CD8-positive, alpha-beta memory T cell (primary cell): ENCODE data around the gene PRSS21. TPM values are rescaled to one million over a fixed set of nuclear protein-coding genes. Genes with fewer than 3 reads are reported as not detected.

ENCODE experiments used
- CTCF ChIA-PET: fragments of 350-600 bp; sonication (Branson Sonifier 250); formaldehyde crosslinking; loops from one replicate; lab custom pipeline; 2021; ENCODE audit warnings: antibody characterized with exemption; lab: Charles Lee
- POLR2A ChIA-PET: fragments of 350-600 bp; sonication (Branson Sonifier 250); formaldehyde crosslinking; loops from one replicate; lab custom pipeline; 2021; ENCODE audit warnings: antibody characterized with exemption; lab: Charles Lee
- DNase-seq, 5 donors: peaks; one replicate each; pipeline versions ENCODE4 v3.0.0 to v3.0.0-alpha.2; 2020 to 2022; ENCODE audit warnings: mixed read lengths in 1 of 5
- H3K27ac ChIP-seq: one replicate; pipeline ENCODE4 v1.7.0; 2013; ENCODE audit warnings: low read depth, mild to moderate bottlenecking, low read length, moderate library complexity
- H3K27me3 ChIP-seq: 2 replicates; pipeline ENCODE4 v1.7.0; 2013; ENCODE audit warnings: low read length, mild to moderate bottlenecking; ENCODE audit not compliant: insufficient read depth, poor library complexity, severe bottlenecking
- H3K36me3 ChIP-seq: 2 replicates; pipeline ENCODE4 v1.7.0; 2013; ENCODE audit warnings: mild to moderate bottlenecking, low read length, moderate library complexity; ENCODE audit not compliant: insufficient read depth
- H3K4me1 ChIP-seq: 2 replicates; pipeline ENCODE4 v1.7.0; 2013; ENCODE audit warnings: mild to moderate bottlenecking, low read length, moderate library complexity; ENCODE audit not compliant: insufficient read depth
- H3K4me3 ChIP-seq: 2 replicates; pipeline ENCODE4 v1.7.0; 2013; ENCODE audit warnings: mild to moderate bottlenecking, low read length
- H3K9me3 ChIP-seq: 2 replicates; pipeline ENCODE4 v1.7.0; 2013; ENCODE audit warnings: mild to moderate bottlenecking, low read length
- H3K27ac Mint-ChIP-seq, 8 donors: one replicate each; pipeline ENCODE4 v1.8.0; 2020 to 2021; ENCODE audit warnings: mixed read lengths in 8 of 8, mild to moderate bottlenecking in 6 of 8, inconsistent platforms in 3 of 8, moderate library complexity in 3 of 8
- H3K27me3 Mint-ChIP-seq, 2 donors: one replicate each; pipeline ENCODE4 v1.8.0; 2020 to 2021; ENCODE audit warnings: mixed read lengths in 2 of 2, mild to moderate bottlenecking in 1 of 2, moderate library complexity in 1 of 2
- H3K36me3 Mint-ChIP-seq, 3 donors: one replicate each; pipeline ENCODE4 v1.8.0; 2020 to 2021; ENCODE audit warnings: mixed read lengths in 3 of 3, inconsistent platforms in 1 of 3, mild to moderate bottlenecking in 1 of 3
- H3K4me1 Mint-ChIP-seq, 3 donors: one replicate each; pipeline ENCODE4 v1.8.0; 2020 to 2021; ENCODE audit warnings: mixed read lengths in 3 of 3, inconsistent platforms in 1 of 3, mild to moderate bottlenecking in 1 of 3
- H3K4me3 Mint-ChIP-seq, 7 donors: one replicate each; pipeline ENCODE4 v1.8.0; 2020 to 2021; ENCODE audit warnings: mixed read lengths in 7 of 7, mild to moderate bottlenecking in 6 of 7, moderate library complexity in 4 of 7, inconsistent platforms in 2 of 7
- H3K9me3 Mint-ChIP-seq, 5 donors: one replicate each; pipeline ENCODE4 v1.8.0; 2020 to 2022; ENCODE audit warnings: mixed read lengths in 5 of 5, mild to moderate bottlenecking in 3 of 5, moderate library complexity in 2 of 5, inconsistent platforms in 1 of 5
- polyA plus RNA-seq: library from polyadenylated mRNA; unstranded; fragments of 300-500 nt; fragmentation: Illumina TruSeq; gene quantifications from one replicate; pipeline ENCODE4 v1.2.3, GENCODE V29; 2021
- total RNA-seq, 2 experiments: library from RNA; stranded (reverse); gene quantifications; one replicate each; pipeline ENCODE4 v1.2.3, GENCODE V29; 2021

PRSS21 gene
- total and polyA plus RNA-seq, 3 experiments from 2014 or later = 8.8 to 13.6 (median 9.2) TPM

GRCh38 chr16:2771496-2772402, 45.3 kb upstream of the PRSS21 start:
- no peak for DNase-seq

GRCh38 chr16:2773188-2773968, 43.7 kb upstream of the PRSS21 start:
- peaks cover 0 to 82% (median 9%) of the 10 kb centered on the region in 3 donors for H3K36me3 Mint-ChIP-seq
- peak overlapping the region in 1 of 7 donors; percentile 71 for H3K4me3 Mint-ChIP-seq
- Histone ChIP-seq H3K9me3 (no peaks in the 10 kb centered on the region), H3K27ac (no peak overlapping the region), H3K4me3 (no peak overlapping the region), H3K36me3 (peaks cover 56% of the 10 kb centered on the region), H3K27me3 (no peaks in the 10 kb centered on the region), H3K4me1 (peaks cover 20% of the 10 kb centered on the region)
- POLR2A ChIA-PET = interaction anchor here (0.5 to 1.0 kb wide), 3 partner anchors 14 to 91 kb away, joined by 3 read pairs; partner anchors contain the start of gene KCTD5
- H3K9me3 Mint-ChIP-seq = no peaks in the 10 kb centered on the region
- H3K27ac Mint-ChIP-seq = peak overlapping the region in 4 of 8 donors; percentile 17 to 100 (median 60)
- peaks cover 0 to 1% of the 10 kb centered on the region in 2 donors for H3K27me3 Mint-ChIP-seq
- peak in 1 of 5 donors; percentile 31 for DNase-seq
- CTCF ChIA-PET = no interaction called here
- H3K4me1 Mint-ChIP-seq = peaks cover 25 to 68% (median 39%) of the 10 kb centered on the region in 3 donors

More at GRCh38 chr16:2771496-2772402, 45.3 kb upstream of the PRSS21 start:
- H3K36me3 ChIP-seq = peaks cover 72% of the 10 kb centered on the region
- H3K27ac ChIP-seq = no peak overlapping the region
- peak overlapping the region in 6 of 8 donors; percentile 47 to 100 (median 72) for H3K27ac Mint-ChIP-seq
- H3K36me3 Mint-ChIP-seq = peaks cover under 1 to 88% (median 13%) of the 10 kb centered on the region in 3 donors
- POLR2A ChIA-PET = interaction anchor here (1.3 kb wide), 1 partner anchor 18 kb away, joined by 5 read pairs; no protein-coding TSS in a partner anchor
- CTCF ChIA-PET = interaction anchor here (1.5 kb wide), 1 partner anchor 96 kb away, joined by 6 read pairs; no protein-coding TSS in a partner anchor
- H3K4me1 Mint-ChIP-seq = peaks cover 21 to 61% (median 34%) of the 10 kb centered on the region in 3 donors
- peak overlapping the region in 2 of 7 donors; percentile 18 to 58 for H3K4me3 Mint-ChIP-seq
- H3K4me3 ChIP-seq = no peak overlapping the region
- no peaks in the 10 kb centered on the region for H3K27me3 ChIP-seq
- H3K4me1 ChIP-seq = peaks cover 17% of the 10 kb centered on the region
- H3K27me3 Mint-ChIP-seq = no peaks in the 10 kb centered on the region
- no peaks in the 10 kb centered on the region for H3K9me3 ChIP-seq
- H3K9me3 Mint-ChIP-seq = no peaks in the 10 kb centered on the region

DNA sequence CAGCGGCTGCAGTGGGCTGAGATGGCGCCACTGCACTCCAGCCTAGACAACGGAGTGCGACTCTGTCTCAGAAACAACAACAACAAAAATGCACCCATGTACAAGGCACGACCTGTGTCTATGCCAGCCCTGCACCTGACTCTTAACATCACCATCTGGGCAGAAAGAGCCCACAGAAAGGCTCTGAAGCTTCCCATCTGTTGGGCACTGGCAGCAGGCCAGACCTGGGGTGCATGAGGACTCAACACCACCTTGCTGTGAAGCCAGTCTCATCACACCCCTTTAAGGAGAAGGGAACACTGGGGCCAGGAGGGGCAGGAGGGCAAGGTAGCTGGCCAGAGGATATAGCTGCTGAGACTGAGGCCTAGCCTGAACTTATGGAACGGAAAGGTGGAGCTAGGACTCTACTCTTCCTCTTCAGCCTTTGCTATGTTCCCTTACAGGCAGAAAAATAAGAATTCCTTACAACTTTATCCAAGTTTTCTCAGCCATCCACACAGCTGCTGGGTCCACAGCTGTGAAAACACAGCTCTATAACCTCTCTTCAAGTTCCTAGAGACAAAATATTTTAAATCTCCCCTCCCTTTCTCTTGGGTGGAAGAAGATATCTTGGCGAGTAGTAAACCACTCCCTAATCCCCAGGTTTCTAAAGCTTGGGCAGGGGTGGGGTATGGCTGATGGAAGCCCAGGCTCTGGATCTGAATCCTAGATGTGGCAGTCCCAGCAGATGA, 42.7 kb upstream of the PRSS21 start:
- peak in 1 of 5 donors; percentile 33 for DNase-seq
- no peaks in the 10 kb centered on the region for H3K9me3 ChIP-seq
- Mint-ChIP-seq H3K9me3 (no peaks in the 10 kb centered on the region), H3K4me3 (peak overlapping the region in 3 of 7 donors; percentile 11 to 71 (median 32)), H3K27me3 (peaks cover 0 to 1% of the 10 kb centered on the region in 2 donors), H3K36me3 (peaks cover 0 to 73% (median 9%) of the 10 kb centered on the region in 3 donors), H3K27ac (peak overlapping the region in 5 of 8 donors; percentile 34 to 100 (median 63)), H3K4me1 (peaks cover 30 to 77% (median 46%) of the 10 kb centered on the region in 3 donors)
- H3K27me3 ChIP-seq = no peaks in the 10 kb centered on the region
- CTCF ChIA-PET = interaction anchor here (1.9 kb wide), 1 partner anchor 94 kb away, joined by 6 read pairs; no protein-coding TSS in a partner anchor
- peaks cover 46% of the 10 kb centered on the region for H3K36me3 ChIP-seq
- POLR2A ChIA-PET = interaction anchor here (1.0 kb wide), 1 partner anchor 92 kb away, joined by 3 read pairs; the partner anchor contains the start of gene KCTD5
- H3K4me1 ChIP-seq = peaks cover 29% of the 10 kb centered on the region
- H3K4me3 ChIP-seq = no peak overlapping the region
- H3K27ac ChIP-seq = no peak overlapping the region

DNA sequence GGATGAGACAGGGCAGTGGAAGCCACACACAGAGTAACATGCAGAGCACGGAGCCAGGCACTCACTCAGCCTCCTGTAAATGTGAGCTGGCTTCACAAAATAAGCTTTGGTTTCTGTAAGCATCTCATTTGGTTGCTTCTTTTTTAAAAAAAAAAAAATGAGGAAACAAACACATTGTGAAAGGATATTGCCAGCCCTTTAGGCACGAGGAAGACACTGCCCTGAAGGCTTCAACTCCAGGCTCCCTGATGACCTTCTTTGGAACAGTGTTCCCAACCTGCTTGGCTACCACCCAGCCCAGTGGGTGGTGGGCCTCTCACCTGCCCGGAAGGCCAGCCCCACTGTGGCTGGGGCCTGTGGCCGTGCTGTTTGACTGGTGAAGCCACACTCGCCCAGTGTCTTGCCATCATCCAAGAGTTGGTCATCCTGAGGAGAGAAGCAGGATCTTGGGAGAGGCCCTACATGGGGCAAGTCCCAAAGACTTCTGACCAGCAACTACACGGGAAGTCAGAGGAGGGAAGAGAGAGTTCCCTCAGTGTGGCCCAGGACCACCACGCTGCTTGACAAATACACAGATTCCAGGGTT, 41.8 kb upstream of the PRSS21 start:
- Histone ChIP-seq H3K27ac (no peak overlapping the region), H3K9me3 (no peaks in the 10 kb centered on the region), H3K4me3 (no peak overlapping the region), H3K27me3 (no peaks in the 10 kb centered on the region), H3K4me1 (peaks cover 32% of the 10 kb centered on the region), H3K36me3 (peaks cover 37% of the 10 kb centered on the region)
- H3K27ac Mint-ChIP-seq = peak overlapping the region in 6 of 8 donors; percentile 23 to 100 (median 78)
- CTCF ChIA-PET = interaction anchor here (1.9 kb wide), 1 partner anchor 93 kb away, joined by 6 read pairs; no protein-coding TSS in a partner anchor
- peaks cover 0 to 1% of the 10 kb centered on the region in 2 donors for H3K27me3 Mint-ChIP-seq
- H3K36me3 Mint-ChIP-seq = peaks cover 0 to 64% (median 6%) of the 10 kb centered on the region in 3 donors
- peak in 1 of 5 donors; percentile 40 for DNase-seq
- peak overlapping the region; percentile 70 to 98 (median 93) for H3K4me3 Mint-ChIP-seq
- peaks cover 26 to 75% (median 46%) of the 10 kb centered on the region in 3 donors for H3K4me1 Mint-ChIP-seq
- H3K9me3 Mint-ChIP-seq = no peaks in the 10 kb centered on the region
- POLR2A ChIA-PET = interaction anchor here (3.8 kb wide), 1 partner anchor 23 kb away, joined by 55 read pairs; the partner anchor contains the start of gene SRRM2

DNA sequence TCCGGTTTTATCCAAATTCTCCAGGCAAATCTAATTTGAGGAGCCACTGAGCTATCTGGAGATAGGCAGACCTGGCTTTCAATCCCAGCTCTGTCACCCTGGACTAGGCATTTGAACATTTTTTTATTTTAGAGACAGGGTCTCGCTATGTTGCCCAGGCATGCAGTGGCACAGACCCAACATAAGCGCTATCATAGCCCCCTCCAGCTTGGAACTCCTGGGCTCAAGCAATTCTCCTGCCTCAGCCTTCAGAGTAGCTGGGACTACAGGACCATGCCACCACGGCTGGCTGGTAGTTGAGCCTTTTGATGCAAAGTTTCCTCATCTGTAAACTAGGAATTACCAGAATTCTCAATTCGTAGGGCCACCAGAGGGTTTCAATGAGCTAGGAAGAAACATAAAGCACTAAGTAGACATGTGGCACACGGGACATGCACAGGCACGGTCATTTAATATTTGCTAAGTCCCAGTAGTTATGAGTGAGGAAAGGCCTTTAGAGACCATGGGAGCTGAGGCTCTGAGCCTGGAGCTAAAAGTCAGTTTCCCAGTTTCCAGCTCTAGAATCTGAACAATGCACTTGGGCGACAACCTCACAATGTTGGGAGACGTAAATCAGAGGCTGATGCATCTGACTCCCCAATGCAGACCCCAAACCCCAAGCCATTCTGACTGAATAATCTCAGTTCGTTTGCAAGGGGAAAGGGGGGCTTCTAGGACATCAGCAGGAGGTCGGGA, 41.1 kb upstream of the PRSS21 start:
- Mint-ChIP-seq H3K4me3 (peak overlapping the region; percentile 91 to 98 (median 93)), H3K4me1 (peaks cover 26 to 70% (median 44%) of the 10 kb centered on the region in 3 donors), H3K36me3 (peaks cover 0 to 57% (median 6%) of the 10 kb centered on the region in 3 donors), H3K27me3 (peaks cover 0 to 1% of the 10 kb centered on the region in 2 donors), H3K27ac (peak overlapping the region; percentile 92 to 100 (median 94)), H3K9me3 (no peaks in the 10 kb centered on the region)
- Histone ChIP-seq H3K4me1 (peaks cover 32% of the 10 kb centered on the region), H3K27ac (peak overlapping the region; percentile 73), H3K36me3 (peaks cover 30% of the 10 kb centered on the region), H3K27me3 (no peaks in the 10 kb centered on the region), H3K9me3 (no peaks in the 10 kb centered on the region), H3K4me3 (peak overlapping the region; percentile 81)
- ChIA-PET POLR2A (interaction anchor here (1.1 to 3.8 kb wide), 3 partner anchors 19 to 103 kb away, joined by 5 to 55 read pairs (median 6); partner anchors contain the start of gene SRRM2), CTCF (interaction anchor here (1.9 kb wide), 1 partner anchor 92 kb away, joined by 6 read pairs; no protein-coding TSS in a partner anchor)
- peak in 1 of 5 donors; percentile 30 for DNase-seq

DNA sequence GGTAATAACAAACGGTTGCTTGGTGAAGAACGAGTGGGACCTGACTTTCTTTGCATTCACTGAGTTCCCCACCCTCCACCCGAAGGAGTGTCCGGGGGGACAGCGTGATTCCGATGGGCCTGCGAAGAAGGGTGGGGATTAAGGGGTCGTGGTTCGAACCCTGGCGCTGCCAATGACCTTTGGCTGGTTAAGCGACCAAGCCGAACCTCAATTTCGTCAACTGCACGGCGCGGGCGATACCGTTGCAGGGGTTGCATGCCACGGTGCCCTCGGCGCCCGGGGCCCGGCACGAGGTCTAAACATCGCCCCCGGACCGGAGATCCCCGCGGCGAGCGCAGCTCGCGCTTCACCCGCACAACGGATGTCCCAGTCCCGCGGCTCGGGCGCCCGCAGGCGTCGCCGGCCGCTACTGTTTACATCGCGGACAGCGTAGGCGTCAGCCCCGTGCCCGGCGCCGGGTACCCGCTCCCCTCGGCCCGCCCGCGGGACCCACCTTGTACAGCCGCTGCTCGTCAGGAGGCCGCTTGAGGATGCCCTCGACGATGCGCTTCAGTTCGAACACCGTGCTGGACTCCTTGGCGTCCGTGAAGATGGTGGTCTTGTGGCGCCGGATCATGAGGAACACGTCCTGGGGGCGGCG, 40.4 kb upstream of the PRSS21 start:
- Histone ChIP-seq H3K36me3 (peaks cover 24% of the 10 kb centered on the region), H3K27me3 (no peaks in the 10 kb centered on the region), H3K4me3 (peak overlapping the region; percentile 81), H3K4me1 (peaks cover 32% of the 10 kb centered on the region), H3K9me3 (no peaks in the 10 kb centered on the region), H3K27ac (peak overlapping the region; percentile 73)
- Mint-ChIP-seq H3K4me1 (peaks cover 26 to 65% (median 39%) of the 10 kb centered on the region in 3 donors), H3K9me3 (no peaks in the 10 kb centered on the region), H3K4me3 (peak overlapping the region; percentile 91 to 98 (median 93)), H3K27me3 (peaks cover 0 to 1% of the 10 kb centered on the region in 2 donors), H3K27ac (peak overlapping the region; percentile 92 to 100 (median 94)), H3K36me3 (peaks cover 0 to 50% (median 5%) of the 10 kb centered on the region in 3 donors)
- DNase-seq = peak in 3 of 5 donors; percentile 29 to 46 (median 29)
- CTCF ChIA-PET = interaction anchor here (1.4 to 1.9 kb wide), 2 partner anchors 91 to 92 kb away, joined by 4 to 6 read pairs; no protein-coding TSS in a partner anchor
- POLR2A ChIA-PET = interaction anchor here (1.1 to 3.8 kb wide), 3 partner anchors 20 to 103 kb away, joined by 5 to 55 read pairs (median 6); partner anchors contain the start of gene SRRM2
